Adrenal gland (tissue), 5 donors: Measurements from ENCODE around the gene IRF4.

ENCODE experiments used
- CTCF ChIP-seq, 6 experiments: fragments of 450-650 bp in 4 of 6; fragments of 200-600 bp in 2 of 6; sonication (generic) in 1 of 6; IDR thresholded peaks; 1 replicate in 5 of 6; 2 replicates in 1 of 6; pipeline versions ENCODE4 v1.5.1 to v1.8.0; 2016 to 2021; ENCODE audit warnings: antibody characterized with exemption in 6 of 6, mild to moderate bottlenecking in 2 of 6, moderate library complexity in 1 of 6
- POLR2A ChIP-seq, 2 donors: fragments of 450-650 bp; IDR thresholded peaks; one replicate each; pipeline ENCODE4 v1.6.1; 2017; ENCODE audit warnings: antibody characterized with exemption in 2 of 2, mild to moderate bottlenecking in 2 of 2, moderate library complexity in 1 of 2
- donor health status: DM: no; HTN: no; CAD: no.

GRCh38 chr6:436308-437036 lies 44.9 kb downstream of the IRF4 start:
- TF ChIP-seq CTCF (IDR thresholded peaks at IDR 0.05) (no peak), POLR2A (IDR thresholded peaks at IDR 0.05) (no peak)
